Measurements from ENCODE around the gene SLC7A4.

- TF ChIP-seq CTCF (IDR thresholded peaks at IDR 0.05) (no peak), POLR2A (IDR thresholded peaks at IDR 0.05) (no peak)
Measured at GRCh38 chr22:21073482-21073881, 41.1 kb upstream of the SLC7A4 start.

Data from esophagus squamous epithelium (tissue), 4 donors.